Right lobe of liver (tissue), 6 donors: Measurements from ENCODE around the gene GJB1. TPM values are rescaled to one million over a fixed set of nuclear protein-coding genes. Genes with fewer than 3 reads are reported as not detected.

ENCODE experiments used
- ATAC-seq, 4 donors: fragments of 200-7000 bp; cut with Tn5 transposase; one replicate each; pipeline ENCODE4 v1.9.1; 2020; ENCODE audit warnings: mild to moderate bottlenecking in 4 of 4, moderate library complexity in 4 of 4
- DNase-seq, 3 donors: peaks; one replicate each; pipeline ENCODE4 v3.0.0-alpha.2; 2020
- H3K27ac ChIP-seq, 3 donors: fragments of 200-600 bp; one replicate each; pipeline ENCODE4 v1.8.0; 2022
- H3K27me3 ChIP-seq, 2 donors: fragments of 200-600 bp; one replicate each; pipeline ENCODE4 v1.8.0; 2022
- H3K36me3 ChIP-seq, 4 donors: fragments of 200-600 bp; sonication (generic) in 1 of 4; one replicate each; pipeline versions ENCODE4 v1.5.1 to v1.8.0; 2017 to 2022; ENCODE audit warnings: control low read depth in 1 of 4
- H3K4me1 ChIP-seq, 4 donors: fragments of 200-600 bp; sonication (generic) in 1 of 4; one replicate each; pipeline versions ENCODE4 v1.5.1 to v1.8.0; 2017 to 2022; ENCODE audit warnings: control low read depth in 1 of 4
- H3K4me3 ChIP-seq, 3 donors: fragments of 200-600 bp; one replicate each; pipeline ENCODE4 v1.8.0; 2022
- H3K9me3 ChIP-seq, 4 donors: fragments of 200-600 bp; sonication (generic) in 1 of 4; one replicate each; pipeline versions ENCODE4 v1.5.1 to v1.8.0; 2017 to 2022; ENCODE audit warnings: control low read depth in 1 of 4
- CTCF ChIP-seq, 4 donors: fragments of 200-600 bp in 3 of 4; fragments of 450-650 bp in 1 of 4; IDR thresholded peaks; one replicate each; pipeline versions ENCODE4 v1.5.1 to v1.8.0; 2016 to 2022; ENCODE audit warnings: antibody characterized with exemption in 4 of 4, mild to moderate bottlenecking in 2 of 4
- POLR2A ChIP-seq: fragments of 450-650 bp; IDR thresholded peaks from one replicate; pipeline ENCODE4 v1.6.1; 2017; ENCODE audit warnings: antibody characterized with exemption, mild to moderate bottlenecking
- WGBS: methylation state at CpG from one replicate; pipeline ENCODE4 v1.1.6; 2018; ENCODE audit warnings: low coverage, low lambda C conversion rate; ENCODE audit not compliant: insufficient coverage; ENCODE audit errors: missing lambda C conversion rate; 5-methylcytosine and 5-hydroxymethylcytosine counted together
- intact Hi-C, 2 donors: fragments of 100-400 bp; cut with DNase I; formaldehyde crosslinking; loops; one replicate each; pipeline versions ENCODE4 v1.11.2 to v1.14.1; 2022
- total RNA-seq, 6 experiments: library from RNA; depleted of rRNA in 2 of 6; stranded (reverse); fragments of >200 nt in 2 of 6; fragmentation: NEBNext Ultra II Directional in 3 of 6; extraction: Animal tissue kit (Norgen Biotek cat#: 25700) in 3 of 6; gene quantifications; one replicate each; pipeline versions ENCODE4 v1.1.0 to v1.2.4, GENCODE V29; 2016 to 2023
- donor health status: DM: no; HTN: yes; CAD: no.
- donor health status: DM: no; HTN: no; CAD: no.
- donor health status: DM: no; HTN: no; CAD: no.
- donor health status: DM: no; HTN: yes; CAD: no.
- donor health status: DM: no; HTN: yes; CAD: no.

Gene GJB1
- total RNA-seq, 6 experiments from 2014 or later, result 120 to 329 (median 205) TPM

- intact Hi-C loops, result no loop called here
- peak in 2 of 4 donors; percentile 25 to 78 for ATAC-seq
- DNase-seq, result no peak
- H3K4me3 ChIP-seq, result no peak overlapping the region
- no peaks in the 10 kb centered on the region for H3K9me3 ChIP-seq
- TF ChIP-seq POLR2A (no peak), CTCF (IDR thresholded peaks at IDR 0.05) (no peak)
- H3K4me1 ChIP-seq, result no peaks in the 10 kb centered on the region
- H3K36me3 ChIP-seq, result no peaks in the 10 kb centered on the region
- H3K27ac ChIP-seq, result no peak overlapping the region
- 62% methylated on average over 5 of the region's 7 CpGs for WGBS
- H3K27me3 ChIP-seq, result no peaks in the 10 kb centered on the region
These were observed 23.6 kb upstream of the GJB1 start for GRCh38 chrX:71199252-71200008.

- 60% methylated on average over 2 of the region's 3 CpGs for WGBS
- Histone ChIP-seq H3K27ac (no peak overlapping the region), H3K36me3 (no peaks in the 10 kb centered on the region), H3K27me3 (no peaks in the 10 kb centered on the region), H3K4me1 (peaks cover 0 to 21% (median 9%) of the 10 kb centered on the region in 4 donors), H3K4me3 (no peak overlapping the region), H3K9me3 (no peaks in the 10 kb centered on the region)
- DNase-seq (no peak), ATAC-seq (no peak)
- intact Hi-C loops, result no loop called here
- TF ChIP-seq CTCF (IDR thresholded peaks at IDR 0.05) (no peak), POLR2A (no peak)
These were observed 12.2 kb upstream of the GJB1 start for GRCh38 chrX:71210816-71211215.

GRCh38 chrX:71212536-71212935, 10.5 kb upstream of the GJB1 start:
- Histone ChIP-seq H3K4me3 (no peak overlapping the region), H3K4me1 (peaks cover 0 to 26% (median 10%) of the 10 kb centered on the region in 4 donors), H3K27me3 (no peaks in the 10 kb centered on the region), H3K36me3 (no peaks in the 10 kb centered on the region), H3K9me3 (no peaks in the 10 kb centered on the region), H3K27ac (peak overlapping the region in 1 of 3 donors; percentile 67)
- intact Hi-C loops, result no loop called here
- TF ChIP-seq POLR2A (no peak), CTCF (IDR thresholded peaks at IDR 0.05) (no peak)
- ATAC-seq (no peak), DNase-seq (no peak)
- WGBS, result 50% methylated on average over 5 of the region's 5 CpGs

DNA sequence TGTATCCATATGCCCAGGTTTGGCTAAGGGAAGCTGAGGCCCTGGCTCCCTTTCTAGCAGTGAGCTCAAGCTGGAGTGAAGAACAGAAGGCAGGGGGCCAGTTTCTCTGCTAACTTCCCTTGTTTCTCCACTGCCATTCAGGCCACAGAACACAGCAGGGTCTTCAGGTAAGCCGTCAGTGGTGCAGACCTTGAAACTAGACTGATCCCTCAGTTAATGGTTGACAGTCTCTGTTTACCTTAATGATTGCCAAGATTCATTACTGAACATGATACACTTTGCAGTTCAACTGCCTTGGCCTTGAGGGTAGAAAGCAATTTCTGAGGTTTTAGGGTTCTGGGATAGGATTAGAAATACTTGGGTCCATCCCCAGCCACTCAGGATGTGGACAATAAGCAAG, 8.9 kb upstream of the GJB1 start:
- peak in 1 of 3 donors; percentile 56 for DNase-seq
- WGBS, result 20% methylated on average over 1 of the region's 1 CpG
- H3K9me3 ChIP-seq, result no peaks in the 10 kb centered on the region
- H3K36me3 ChIP-seq, result no peaks in the 10 kb centered on the region
- peak; percentile 33 to 60 (median 53) for ATAC-seq
- intact Hi-C loops, result no loop called here
- H3K4me3 ChIP-seq, result peak overlapping the region in 2 of 3 donors; percentile 68 to 75
- TF ChIP-seq CTCF (IDR thresholded peaks at IDR 0.05) (no peak), POLR2A (no peak)
- no peaks in the 10 kb centered on the region for H3K27me3 ChIP-seq
- H3K27ac ChIP-seq, result peak overlapping the region; percentile 21 to 68 (median 67)
- H3K4me1 ChIP-seq, result peaks cover 0 to 36% (median 13%) of the 10 kb centered on the region in 4 donors
